SU-DHL-6 (cell line): ENCODE results near the gene RHOJ.

Experiments used
- H2AFZ ChIP-seq: fragments of 200-600 bp; sonication (generic); 2 replicates; pipeline ENCODE4 v1.6.1; 2014; ENCODE audit warnings: low read depth, mild to moderate bottlenecking, moderate library complexity, mixed read lengths, antibody characterized with exemption, low read length; ENCODE audit not compliant: severe bottlenecking
- H3F3A ChIP-seq: fragments of 200-600 bp; shearing (Covaris generic); 2 replicates; pipeline ENCODE4 v1.6.0; 2016; ENCODE audit warnings: antibody characterized with exemption, mild to moderate bottlenecking; ENCODE audit not compliant: insufficient read depth
- H3K27ac ChIP-seq: fragments of 200-600 bp; sonication (generic); 2 replicates; pipeline ENCODE4 v1.5.1; 2016; ENCODE audit warnings: low read depth, mild to moderate bottlenecking, low read length, moderate library complexity, mixed read lengths
- H3K27me3 ChIP-seq: fragments of 200-600 bp; sonication (generic), shearing (Covaris generic); 2 replicates; pipeline ENCODE4 v1.6.0; 2014; ENCODE audit warnings: mild to moderate bottlenecking, low read length
- H3K36me3 ChIP-seq: fragments of 200-600 bp; sonication (generic); 2 replicates; pipeline ENCODE4 v1.6.1; 2014; ENCODE audit warnings: mild to moderate bottlenecking, low read length, mixed read lengths
- H3K4me2 ChIP-seq: fragments of 300-600, 200-600 bp; shearing (Covaris generic), sonication (generic); 2 replicates; pipeline ENCODE4 v1.6.0; 2014; ENCODE audit warnings: low read length, low read depth, mild to moderate bottlenecking; ENCODE audit not compliant: poor library complexity, severe bottlenecking
- H3K4me3 ChIP-seq: fragments of 200-600 bp; sonication (generic); 2 replicates; pipeline ENCODE4 v1.5.1; 2014; ENCODE audit warnings: antibody characterized with exemption, low read length, mild to moderate bottlenecking, mixed read lengths; ENCODE audit not compliant: insufficient read depth, poor library complexity, severe bottlenecking
- H3K79me2 ChIP-seq: fragments of 200-600 bp; sonication (generic); 2 replicates; pipeline ENCODE4 v1.6.1; 2014; ENCODE audit warnings: mild to moderate bottlenecking, low read length, moderate library complexity; ENCODE audit not compliant: insufficient read depth
- H3K9ac ChIP-seq: fragments of 200-600 bp; sonication (generic); 2 replicates; pipeline ENCODE4 v1.7.0; 2014; ENCODE audit warnings: mild to moderate bottlenecking, low read length
- H3K9me2 ChIP-seq: fragments of 200-600 bp; sonication (generic); replicated peaks from 2 replicates; pipeline ENCODE4 v1.6.1; 2014; ENCODE audit warnings: low read length; ENCODE audit not compliant: insufficient read depth
- H3K9me3 ChIP-seq: fragments of 200-600 bp; sonication (generic); 2 replicates; pipeline ENCODE4 v1.6.1; 2014; ENCODE audit warnings: low read length, mixed read lengths; ENCODE audit not compliant: insufficient read depth
- H4K20me1 ChIP-seq: fragments of 200-600 bp; sonication (generic); 2 replicates; pipeline ENCODE4 v1.6.1; 2014; ENCODE audit warnings: low read depth, mild to moderate bottlenecking, antibody characterized with exemption, low read length, moderate library complexity, mixed read lengths
- EZH2phosphoT487 ChIP-seq: fragments of 200-600 bp; sonication (generic), shearing (Covaris generic); conservative IDR thresholded peaks from 2 replicates; pipeline ENCODE4 v1.6.1; 2018; ENCODE audit warnings: mild to moderate bottlenecking, antibody characterized with exemption, low read length, moderate library complexity, mixed read lengths
- TF ChIP-seq, protein P1 (sequence below): fragments of 200-600 bp; sonication (generic); IDR thresholded peaks from one replicate; pipeline ENCODE4 v1.5.1; 2017; ENCODE audit warnings: antibody characterized with exemption, mild to moderate bottlenecking, low read length, moderate library complexity; ENCODE audit not compliant: insufficient read depth, poor library complexity, severe bottlenecking

Gene RHOJ

DNA sequence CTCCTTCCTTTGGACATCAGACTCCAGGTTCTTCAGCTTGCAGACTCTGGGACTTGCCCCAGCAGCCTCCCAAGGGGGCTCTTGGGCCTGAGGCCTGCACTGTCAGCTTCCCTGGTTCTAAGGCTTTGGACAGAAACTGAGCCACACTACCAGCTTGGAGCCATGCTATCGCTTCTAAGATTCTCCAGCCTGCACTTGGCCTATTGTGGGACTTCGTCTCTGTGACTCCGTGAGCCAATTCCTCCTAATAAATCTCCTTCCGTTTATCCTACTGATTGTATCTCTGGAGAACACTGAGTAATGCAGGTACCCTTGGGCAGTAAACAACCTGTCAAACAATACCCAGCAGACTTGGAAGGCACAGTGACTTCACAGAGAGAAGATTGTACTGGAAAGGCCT lies 24.9 kb upstream of the RHOJ start:
- Histone ChIP-seq H3K4me3 (no peak overlapping the region), H3K27ac (no peak overlapping the region), H3K9me2 (no peaks in the 10 kb centered on the region), H2AFZ (no peak overlapping the region), H3K36me3 (no peaks in the 10 kb centered on the region), H3K9me3 (no peaks in the 10 kb centered on the region), H3K4me2 (no peak overlapping the region), H3K79me2 (no peaks in the 10 kb centered on the region), H3F3A (no peaks in the 10 kb centered on the region), H3K9ac (no peak overlapping the region), H3K27me3 (no peaks in the 10 kb centered on the region), H4K20me1 (no peaks in the 10 kb centered on the region)
- TF ChIP-seq, protein P1, sequence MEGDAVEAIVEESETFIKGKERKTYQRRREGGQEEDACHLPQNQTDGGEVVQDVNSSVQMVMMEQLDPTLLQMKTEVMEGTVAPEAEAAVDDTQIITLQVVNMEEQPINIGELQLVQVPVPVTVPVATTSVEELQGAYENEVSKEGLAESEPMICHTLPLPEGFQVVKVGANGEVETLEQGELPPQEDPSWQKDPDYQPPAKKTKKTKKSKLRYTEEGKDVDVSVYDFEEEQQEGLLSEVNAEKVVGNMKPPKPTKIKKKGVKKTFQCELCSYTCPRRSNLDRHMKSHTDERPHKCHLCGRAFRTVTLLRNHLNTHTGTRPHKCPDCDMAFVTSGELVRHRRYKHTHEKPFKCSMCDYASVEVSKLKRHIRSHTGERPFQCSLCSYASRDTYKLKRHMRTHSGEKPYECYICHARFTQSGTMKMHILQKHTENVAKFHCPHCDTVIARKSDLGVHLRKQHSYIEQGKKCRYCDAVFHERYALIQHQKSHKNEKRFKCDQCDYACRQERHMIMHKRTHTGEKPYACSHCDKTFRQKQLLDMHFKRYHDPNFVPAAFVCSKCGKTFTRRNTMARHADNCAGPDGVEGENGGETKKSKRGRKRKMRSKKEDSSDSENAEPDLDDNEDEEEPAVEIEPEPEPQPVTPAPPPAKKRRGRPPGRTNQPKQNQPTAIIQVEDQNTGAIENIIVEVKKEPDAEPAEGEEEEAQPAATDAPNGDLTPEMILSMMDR = no peak
- TF ChIP-seq EZH2phosphoT487 = no peak

DNA sequence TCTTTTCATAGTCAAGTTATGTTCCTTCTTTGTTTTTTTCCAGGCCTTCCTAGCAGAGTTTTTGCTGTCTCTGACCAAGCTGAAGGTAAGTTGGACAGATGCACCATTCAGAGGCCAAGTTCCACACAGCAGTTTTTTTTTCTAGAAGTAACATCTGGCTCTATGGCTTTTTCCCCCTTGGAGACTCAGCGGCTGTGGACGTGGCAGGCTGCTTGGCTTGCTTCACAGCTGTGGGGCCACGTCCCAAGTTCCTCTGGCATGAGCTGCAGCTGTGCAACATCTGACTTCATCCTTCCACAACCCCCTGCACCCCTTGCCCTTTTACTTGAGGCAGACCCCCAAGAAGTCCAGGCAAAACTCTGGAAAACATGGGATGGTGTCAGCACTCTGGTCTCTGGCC lies 24.2 kb upstream of the RHOJ start:
- no peak overlapping the region for H3K4me2 ChIP-seq
- no peaks in the 10 kb centered on the region for H3K27me3 ChIP-seq
- H3K9me3 ChIP-seq = no peaks in the 10 kb centered on the region
- H3K9me2 ChIP-seq = no peaks in the 10 kb centered on the region
- no peaks in the 10 kb centered on the region for H3K79me2 ChIP-seq
- H3K9ac ChIP-seq = no peak overlapping the region
- no peaks in the 10 kb centered on the region for H4K20me1 ChIP-seq
- H3F3A ChIP-seq = no peaks in the 10 kb centered on the region
- H3K27ac ChIP-seq = no peak overlapping the region
- H3K36me3 ChIP-seq = no peaks in the 10 kb centered on the region
- no peak overlapping the region for H3K4me3 ChIP-seq
- TF ChIP-seq, protein P1 = no peak
- no peak for TF ChIP-seq EZH2phosphoT487
- no peak overlapping the region for H2AFZ ChIP-seq

DNA sequence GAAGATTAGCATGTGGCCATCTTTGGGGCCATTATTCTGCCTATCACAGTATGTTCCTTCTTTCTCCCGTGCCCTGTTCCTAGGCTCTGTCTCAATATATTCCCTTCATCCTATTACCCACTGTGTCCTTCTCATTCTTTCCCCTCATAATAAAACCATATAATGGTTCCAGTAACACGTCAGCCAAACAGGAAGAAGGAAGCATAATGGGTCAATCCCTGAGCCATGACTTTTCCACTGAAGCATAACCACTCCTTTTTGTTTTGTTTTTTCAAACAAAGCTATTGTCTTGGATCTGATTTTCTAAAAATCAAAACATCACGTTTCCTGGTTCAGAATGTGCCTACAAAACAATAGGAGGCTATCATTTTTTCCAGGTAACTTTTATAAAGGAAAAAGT lies 21.3 kb upstream of the RHOJ start:
- H3K36me3 ChIP-seq = no peaks in the 10 kb centered on the region
- no peaks in the 10 kb centered on the region for H4K20me1 ChIP-seq
- H3K4me2 ChIP-seq = no peak overlapping the region
- H3K27ac ChIP-seq = no peak overlapping the region
- no peaks in the 10 kb centered on the region for H3K27me3 ChIP-seq
- no peak overlapping the region for H3K9ac ChIP-seq
- no peaks in the 10 kb centered on the region for H3K9me2 ChIP-seq
- no peaks in the 10 kb centered on the region for H3K79me2 ChIP-seq
- H3K9me3 ChIP-seq = no peaks in the 10 kb centered on the region
- TF ChIP-seq EZH2phosphoT487 = no peak
- TF ChIP-seq, protein P1 = no peak
- no peak overlapping the region for H2AFZ ChIP-seq
- no peaks in the 10 kb centered on the region for H3F3A ChIP-seq
- no peak overlapping the region for H3K4me3 ChIP-seq

DNA sequence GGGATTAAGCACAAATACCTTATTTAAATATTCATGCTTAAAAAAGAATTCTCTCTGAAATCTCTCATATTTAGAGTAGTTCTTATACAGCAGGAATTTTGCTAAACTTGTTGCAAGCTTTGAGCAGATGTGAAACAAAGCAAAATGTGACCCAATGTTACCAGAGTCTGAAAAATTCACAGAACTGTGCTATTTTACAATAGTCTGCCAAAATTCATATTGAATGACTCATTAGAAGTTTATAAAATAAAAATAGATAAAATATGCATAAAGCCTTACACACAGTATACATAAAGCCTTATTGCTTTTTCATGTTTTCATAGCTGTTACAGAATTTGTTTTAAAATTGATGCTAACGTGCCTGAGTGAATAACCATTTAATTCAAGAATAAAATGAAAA lies 17.8 kb upstream of the RHOJ start:
- no peaks in the 10 kb centered on the region for H3K27me3 ChIP-seq
- no peak overlapping the region for H3K4me3 ChIP-seq
- H3F3A ChIP-seq = no peaks in the 10 kb centered on the region
- H3K27ac ChIP-seq = no peak overlapping the region
- H3K79me2 ChIP-seq = no peaks in the 10 kb centered on the region
- H2AFZ ChIP-seq = no peak overlapping the region
- H3K36me3 ChIP-seq = no peaks in the 10 kb centered on the region
- TF ChIP-seq EZH2phosphoT487 = no peak
- TF ChIP-seq, protein P1 = no peak
- no peaks in the 10 kb centered on the region for H3K9me2 ChIP-seq
- H3K4me2 ChIP-seq = no peak overlapping the region
- H3K9me3 ChIP-seq = no peaks in the 10 kb centered on the region
- no peak overlapping the region for H3K9ac ChIP-seq
- H4K20me1 ChIP-seq = no peaks in the 10 kb centered on the region
